HG03103 (cell line): Measurements from ENCODE around the gene DPP8.
"Not testable (repeated sequence)": the region's sequence is repeated elsewhere in the genome, so short reads cannot be mapped to it uniquely, and the experiment has no call there.

Experiments used
- ATAC-seq: cut with Tn5 transposase; IDR thresholded peaks from one replicate; pipeline ENCODE4 v1.9.1; 2021; ENCODE audit warnings: low read depth; ENCODE audit not compliant: unreplicated experiment

The DPP8 gene

DNA sequence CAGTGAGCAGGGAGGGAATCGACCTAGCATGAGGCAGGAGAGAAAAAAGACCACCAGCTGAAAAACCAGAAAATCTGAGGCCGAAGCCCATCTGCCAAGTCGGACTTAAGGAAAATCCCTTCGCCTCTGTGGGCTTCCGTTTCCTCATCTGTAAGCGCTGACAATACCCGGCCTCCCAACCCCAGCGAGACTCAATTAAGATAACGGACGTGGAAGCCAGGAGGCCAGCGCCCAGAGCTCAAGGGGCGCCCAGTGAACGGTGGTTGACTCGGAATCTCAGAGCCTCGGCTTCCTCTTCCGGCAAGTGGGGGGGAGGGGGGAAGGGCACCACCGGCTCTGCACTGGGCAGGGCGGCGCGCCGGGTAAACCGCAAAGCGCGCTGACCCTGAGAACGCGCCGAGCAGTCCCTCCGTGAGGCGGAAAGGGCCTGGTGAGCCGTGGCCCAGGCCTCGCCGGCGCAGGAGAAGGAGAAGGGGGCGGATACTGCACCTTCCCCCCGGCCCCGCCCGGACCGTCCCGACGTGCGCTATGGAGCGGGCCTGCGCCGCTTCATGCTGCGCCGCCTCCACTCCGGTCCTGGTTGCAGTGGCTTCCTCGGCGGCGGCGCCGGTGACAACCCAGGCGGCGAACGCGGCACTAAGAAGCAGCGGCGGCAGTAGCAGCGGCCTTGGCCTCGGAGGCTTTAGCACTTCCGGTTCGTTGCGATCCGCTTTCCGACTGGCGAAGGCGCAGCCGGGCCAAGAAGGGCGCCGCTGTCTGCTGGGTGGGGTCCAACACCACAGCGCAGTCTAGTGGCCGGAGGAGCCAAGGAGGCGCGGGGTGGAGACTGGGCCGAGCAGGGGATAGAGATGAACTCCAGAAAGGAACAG, at the start of gene DPP8:
DPP8 (minus strand) TSS at position 693 of the 869 bp plus-strand sequence. CDS start 5,136 bp downstream, outside the sequence.
- peak; percentile 76 for ATAC-seq

DNA sequence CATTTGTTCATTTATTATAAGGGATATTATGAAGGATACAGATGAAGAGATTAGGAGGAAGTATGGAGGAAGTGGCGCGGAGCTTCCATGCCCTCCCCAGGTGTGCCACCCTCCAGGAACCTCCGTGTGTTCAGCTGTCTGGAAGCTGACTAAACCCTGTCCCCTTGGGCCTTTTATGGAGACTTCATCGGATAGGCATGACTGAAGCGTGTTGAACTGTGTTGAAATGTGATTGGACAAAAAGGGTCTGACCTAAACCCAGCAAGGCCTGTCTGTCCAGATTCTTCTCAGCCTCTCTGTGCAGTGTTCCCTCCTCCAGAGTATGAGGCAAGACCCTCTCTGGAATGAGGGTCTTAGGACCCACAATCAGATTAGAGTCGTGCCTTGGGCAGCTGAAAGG, 44.4 kb upstream of the DPP8 start:
- no peak for ATAC-seq

DNA sequence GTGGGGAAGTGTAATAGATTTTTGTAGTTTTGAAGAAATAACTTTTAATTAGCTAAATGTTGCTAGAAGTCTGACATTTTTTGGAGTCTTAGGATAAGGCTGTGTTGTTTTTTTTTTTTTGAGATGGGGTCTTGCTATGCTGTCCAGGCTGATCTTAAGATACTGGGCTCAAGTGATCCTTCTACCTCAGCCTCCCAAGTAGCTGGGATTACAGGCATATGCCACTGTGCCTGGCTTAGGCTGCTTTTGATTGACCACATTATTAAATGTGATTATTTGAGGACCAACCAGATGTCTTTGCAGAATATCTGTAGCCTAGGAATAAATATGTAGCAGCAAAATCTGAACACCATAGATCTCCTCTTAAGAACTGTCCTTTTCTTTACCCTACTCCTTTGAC, 42.5 kb upstream of the DPP8 start:
- ATAC-seq: no peak

DNA sequence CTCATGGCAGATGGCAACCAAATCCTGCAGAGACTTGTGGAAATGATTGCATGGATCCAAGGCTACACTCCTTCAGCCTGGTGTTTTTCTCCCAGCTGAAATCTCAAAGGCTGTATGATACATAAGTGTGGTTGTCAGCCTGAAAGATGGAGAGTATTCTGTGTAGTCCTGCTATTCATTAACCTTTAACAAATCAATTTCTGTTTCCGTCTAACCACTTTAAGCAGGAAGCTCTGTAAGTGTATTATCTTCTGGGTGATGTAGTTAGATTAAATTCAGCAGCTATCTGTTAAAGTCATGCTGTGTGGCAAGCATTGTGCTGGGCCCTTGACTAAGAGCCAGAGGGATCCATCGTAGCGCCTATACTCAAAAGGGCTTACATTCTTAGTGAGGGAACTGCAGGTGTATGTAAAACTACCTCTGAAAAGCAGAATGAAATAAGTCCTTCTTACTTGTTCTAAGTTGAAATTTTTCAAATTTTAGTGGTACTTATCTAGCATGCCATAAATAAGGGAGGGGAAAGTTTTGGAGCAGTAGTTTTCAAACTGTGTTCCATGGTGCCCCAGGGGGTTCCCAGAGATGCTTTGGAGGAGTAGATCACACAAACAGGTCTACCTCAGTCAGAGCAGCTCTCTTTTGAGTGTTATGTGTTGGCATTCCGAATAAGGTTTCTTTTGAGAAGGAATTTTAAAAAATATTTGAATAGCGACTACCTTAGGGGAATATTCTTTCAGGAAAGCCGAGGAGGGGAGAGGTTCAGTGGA, 41.7 kb upstream of the DPP8 start:
- no peak for ATAC-seq

DNA sequence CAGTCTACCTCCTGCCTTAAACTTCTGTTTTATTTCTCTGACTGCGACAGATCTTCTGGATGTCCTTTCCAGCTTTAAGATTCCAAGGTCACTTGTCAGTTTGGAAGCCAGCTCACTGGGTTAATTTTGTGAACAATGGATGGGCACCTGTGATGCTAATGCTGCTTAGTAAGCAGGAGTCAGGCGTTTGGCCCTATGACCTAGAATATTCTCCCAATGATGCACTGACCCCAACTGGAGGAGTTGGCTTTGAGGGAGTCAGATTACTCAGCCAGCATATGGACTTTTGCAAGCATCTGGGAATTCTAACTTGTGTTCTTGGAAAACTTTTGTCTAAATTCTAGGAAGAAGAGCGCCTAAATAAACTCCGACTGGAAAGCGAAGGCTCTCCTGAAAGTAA, 40.8 kb upstream of the DPP8 start:
- no peak for ATAC-seq

DNA sequence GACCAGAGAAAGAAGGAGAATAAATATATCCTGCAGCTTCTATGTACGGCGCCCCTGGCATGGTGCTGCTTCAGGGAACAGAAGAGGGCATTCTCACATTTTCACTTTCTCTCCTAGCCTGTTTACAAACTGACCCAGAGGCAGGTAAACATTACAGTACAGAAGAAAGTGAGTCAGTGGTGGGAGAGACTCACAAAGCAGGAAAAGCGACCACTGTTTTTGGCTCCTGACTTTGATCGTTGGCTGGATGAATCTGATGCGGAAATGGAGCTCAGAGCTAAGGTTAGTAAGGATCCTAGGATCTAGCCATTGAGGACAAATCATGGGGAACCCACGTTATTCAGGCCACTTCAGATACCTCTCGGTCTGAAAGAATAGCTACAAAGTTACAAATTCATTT, 39.1 kb upstream of the DPP8 start:
- ATAC-seq: no peak

DNA sequence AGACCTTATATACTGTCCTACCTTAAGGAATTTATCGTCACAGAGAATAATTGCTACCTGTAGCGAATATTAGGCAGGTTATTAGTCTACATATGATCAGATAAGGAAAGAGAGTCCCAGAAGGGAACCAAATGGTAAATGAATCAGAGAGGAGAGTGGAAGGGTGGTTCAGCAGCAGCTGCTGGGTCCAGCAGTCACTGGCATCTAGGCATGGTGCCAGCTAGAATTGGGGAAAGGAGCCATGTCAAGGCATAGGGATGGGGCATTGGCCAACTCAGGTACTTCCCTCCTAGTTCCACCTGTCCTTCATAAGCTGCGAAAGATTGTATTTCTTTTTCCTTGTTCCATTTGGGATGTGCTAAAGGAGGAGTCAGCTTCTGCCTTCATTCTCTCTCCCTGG, 36.2 kb upstream of the DPP8 start:
- ATAC-seq: no peak

DNA sequence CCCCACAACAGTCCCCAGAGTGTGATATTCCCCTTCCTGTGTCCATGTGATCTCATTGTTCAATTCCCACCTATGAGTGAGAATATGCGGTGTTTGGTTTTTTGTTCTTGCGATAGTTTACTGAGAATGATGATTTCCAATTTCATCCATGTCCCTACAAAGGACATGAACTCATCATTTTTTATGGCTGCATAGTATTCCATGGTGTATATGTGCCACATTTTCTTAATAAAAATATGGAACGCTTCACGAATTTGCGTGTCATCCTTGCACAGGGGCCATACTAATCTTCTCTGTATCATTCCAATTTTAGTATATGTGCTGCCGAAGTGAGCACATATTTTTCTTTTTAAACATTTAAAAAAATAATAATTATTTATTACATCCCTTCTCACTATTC, 35.4 kb upstream of the DPP8 start:
- ATAC-seq: not testable (repeated sequence)

DNA sequence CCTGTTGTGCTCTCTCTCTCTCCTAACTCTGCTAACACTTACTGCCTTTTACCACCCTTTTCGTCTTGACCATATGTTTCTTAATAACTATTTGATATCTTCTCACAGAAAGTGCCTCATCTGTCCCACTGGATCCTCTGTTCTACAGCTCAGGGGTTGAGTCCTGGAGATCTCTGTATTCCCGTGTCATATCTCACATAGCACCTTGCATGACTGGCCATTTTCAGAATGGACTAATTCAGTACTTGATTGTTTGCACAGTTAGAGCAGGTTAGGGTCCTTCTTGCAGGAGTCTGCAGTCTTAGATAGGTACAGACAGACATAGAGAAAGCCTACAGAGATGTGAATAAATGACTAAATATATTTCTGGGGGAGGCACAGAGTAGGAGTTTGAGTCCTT, 33.7 kb upstream of the DPP8 start:
- ATAC-seq: no peak

DNA sequence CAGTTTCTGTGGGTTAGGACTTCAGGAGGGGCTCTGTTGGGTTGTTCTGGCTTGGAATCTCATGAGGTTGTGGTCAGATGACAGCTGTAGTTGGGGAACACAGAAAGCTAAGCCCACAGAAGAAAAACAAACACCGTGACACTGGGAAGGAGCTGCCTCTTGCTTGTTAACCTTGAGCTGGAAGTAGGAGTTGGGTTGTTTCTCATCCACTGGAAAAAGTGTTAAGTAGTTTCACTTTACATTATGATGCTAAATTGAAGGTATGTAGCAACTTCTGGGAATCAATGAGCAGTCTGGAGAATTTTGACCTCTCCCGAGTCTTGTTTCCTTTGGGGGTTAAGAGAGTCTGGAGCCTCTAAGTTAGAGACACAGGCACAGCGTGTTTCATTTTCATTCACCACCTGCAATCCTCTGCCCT, 33.2 kb upstream of the DPP8 start:
- no peak for ATAC-seq

DNA sequence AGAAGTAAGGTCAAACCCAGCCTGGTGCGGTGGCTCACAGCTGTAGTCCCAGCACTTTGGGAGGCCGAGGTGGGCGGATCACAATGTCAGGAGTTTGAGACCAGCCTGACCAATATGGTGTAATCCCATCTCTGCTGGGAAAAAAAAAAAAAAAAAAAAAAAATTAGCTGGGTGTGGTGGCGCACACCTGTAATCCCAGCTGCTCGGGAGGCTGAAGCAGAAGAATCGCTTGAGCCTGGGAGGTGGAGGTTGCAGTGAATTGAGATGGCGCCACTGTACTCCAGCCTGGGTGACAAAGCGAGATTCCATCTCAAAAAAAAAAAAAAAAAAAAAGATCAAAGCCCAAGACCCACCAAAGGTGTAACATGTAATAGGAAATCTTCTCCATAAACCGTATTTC, 31.8 kb upstream of the DPP8 start:
- ATAC-seq: not testable (repeated sequence)

DNA sequence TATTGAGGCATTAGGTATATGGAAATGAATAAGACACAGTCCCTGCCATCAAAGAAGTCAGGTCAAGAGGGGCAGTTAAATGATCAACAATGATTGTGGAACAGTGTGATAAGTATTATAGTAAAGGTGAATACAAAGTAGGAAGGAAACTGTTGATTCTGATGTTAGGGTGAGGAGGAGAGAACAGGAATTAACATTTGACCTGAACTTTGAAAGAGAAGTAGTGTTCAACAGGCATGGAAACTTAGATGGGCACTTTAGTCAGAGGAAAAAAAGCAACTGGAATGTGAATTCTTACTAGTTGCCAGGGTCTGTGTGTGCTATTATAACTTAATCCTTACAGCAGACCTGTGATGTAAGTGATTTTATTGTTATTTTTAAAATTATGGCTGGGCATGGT, 30.4 kb upstream of the DPP8 start:
- no peak for ATAC-seq

DNA sequence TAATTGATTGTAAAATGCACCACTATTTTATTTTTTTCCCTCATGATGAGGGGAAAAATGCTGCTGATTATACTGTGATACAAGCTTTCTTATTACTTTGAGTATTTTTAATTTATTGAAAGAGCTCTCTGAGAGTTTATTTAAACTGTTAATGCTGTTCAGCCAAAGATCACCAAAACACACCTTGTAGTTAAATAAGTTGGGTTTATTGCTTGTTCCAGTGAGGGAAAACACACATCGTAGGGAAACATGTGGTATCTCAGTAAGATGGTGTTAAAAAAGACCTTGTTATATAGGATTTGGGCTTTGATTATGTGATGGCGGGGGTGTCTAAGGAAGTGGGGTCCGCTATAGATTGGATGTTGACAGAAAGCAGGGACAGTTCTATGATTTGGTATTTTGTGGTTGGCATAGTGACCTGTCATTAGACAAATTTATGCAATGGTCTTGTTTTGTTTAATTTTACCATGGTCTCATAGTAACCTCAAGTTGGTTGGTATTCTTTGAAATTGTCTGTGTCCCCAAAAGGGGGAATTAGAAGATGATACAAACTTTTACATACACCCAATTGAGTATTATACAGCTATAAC, 23.8 kb upstream of the DPP8 start:
- no peak for ATAC-seq

DNA sequence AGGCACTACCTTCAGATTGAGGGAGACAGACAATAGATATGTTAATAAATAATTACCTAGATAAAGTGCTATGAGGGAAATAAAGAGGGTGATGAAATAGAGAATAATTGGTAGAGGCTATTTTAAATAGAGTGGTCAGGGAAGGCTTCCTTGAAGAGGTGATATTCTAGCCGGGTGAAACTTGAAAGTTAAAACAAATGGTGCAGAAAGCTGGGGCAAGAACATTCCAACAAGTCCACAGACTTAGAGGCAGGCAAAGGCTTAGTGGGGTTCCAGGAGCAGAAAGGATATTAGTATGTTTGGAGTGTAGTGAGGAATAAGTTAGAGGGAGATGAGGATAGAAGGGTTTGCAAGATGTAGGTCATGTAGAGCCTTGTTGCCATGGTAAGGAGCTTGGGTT, 22.8 kb upstream of the DPP8 start:
- no peak for ATAC-seq

DNA sequence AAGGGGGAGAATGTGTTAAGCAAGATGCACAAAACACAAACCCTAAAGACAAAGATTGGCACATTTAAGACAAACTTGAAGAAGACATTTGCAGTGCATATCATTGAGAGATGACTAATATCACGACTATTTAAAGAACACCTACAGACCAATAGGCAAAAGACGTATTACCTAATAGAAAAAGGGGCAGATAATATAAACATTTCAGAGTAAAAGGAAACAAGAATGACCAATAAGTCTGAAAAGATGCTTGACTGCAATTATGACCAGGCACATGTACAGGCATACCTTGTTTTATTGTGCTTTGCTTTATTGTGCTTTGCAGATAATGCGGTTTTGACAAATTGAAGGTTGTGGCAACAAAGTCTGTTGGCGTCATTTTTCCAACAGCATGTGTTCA, 17.7 kb upstream of the DPP8 start:
- no peak for ATAC-seq

DNA sequence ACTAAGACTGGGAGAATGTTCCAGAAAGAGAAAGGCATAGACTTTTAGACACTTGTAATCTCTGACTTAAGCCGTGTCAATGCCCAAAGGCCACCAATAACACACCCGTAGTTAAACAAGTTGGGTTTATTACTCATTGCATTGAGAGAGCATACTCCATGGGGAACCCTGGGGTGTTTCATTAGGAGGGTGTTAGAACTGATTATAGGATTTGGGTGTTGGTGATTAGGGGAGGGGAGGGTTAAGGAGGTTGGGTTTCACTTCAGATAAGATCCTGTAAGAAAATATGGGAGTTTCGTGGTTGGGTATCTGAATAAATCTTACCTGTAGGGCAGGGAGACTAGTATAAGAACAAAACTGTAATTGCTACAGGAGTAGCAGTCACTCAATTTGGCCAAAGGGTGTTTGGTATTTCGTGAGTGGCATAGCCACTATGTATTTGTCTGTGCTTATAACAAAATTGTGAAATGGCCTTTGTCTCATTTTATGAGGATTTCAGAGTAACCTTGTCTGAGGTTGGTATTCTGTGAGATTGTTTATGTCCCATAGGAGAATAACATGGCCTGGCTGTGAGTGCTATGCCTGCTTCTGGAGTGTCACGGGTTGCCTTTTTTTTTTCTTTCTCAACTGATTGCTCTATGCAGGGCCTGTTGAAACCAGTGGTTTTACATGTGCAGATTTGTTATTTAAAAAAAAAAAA, 15.7 kb upstream of the DPP8 start:
- no peak for ATAC-seq

DNA sequence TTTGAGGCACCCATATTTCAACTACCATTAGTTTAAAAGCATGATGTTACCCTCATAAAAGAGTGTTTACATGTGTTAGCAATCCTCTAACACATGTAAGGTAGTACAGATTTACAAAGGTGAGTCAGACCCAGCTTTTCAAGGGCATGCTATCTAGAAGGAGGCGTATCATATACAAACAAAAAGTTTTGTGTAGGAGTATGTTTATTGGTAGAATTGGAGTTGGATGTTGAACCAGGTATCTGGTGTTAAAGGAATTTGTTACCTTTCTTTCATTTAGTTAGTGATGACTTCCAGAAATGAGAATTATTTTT, 15.2 kb upstream of the DPP8 start:
- ATAC-seq: no peak

DNA sequence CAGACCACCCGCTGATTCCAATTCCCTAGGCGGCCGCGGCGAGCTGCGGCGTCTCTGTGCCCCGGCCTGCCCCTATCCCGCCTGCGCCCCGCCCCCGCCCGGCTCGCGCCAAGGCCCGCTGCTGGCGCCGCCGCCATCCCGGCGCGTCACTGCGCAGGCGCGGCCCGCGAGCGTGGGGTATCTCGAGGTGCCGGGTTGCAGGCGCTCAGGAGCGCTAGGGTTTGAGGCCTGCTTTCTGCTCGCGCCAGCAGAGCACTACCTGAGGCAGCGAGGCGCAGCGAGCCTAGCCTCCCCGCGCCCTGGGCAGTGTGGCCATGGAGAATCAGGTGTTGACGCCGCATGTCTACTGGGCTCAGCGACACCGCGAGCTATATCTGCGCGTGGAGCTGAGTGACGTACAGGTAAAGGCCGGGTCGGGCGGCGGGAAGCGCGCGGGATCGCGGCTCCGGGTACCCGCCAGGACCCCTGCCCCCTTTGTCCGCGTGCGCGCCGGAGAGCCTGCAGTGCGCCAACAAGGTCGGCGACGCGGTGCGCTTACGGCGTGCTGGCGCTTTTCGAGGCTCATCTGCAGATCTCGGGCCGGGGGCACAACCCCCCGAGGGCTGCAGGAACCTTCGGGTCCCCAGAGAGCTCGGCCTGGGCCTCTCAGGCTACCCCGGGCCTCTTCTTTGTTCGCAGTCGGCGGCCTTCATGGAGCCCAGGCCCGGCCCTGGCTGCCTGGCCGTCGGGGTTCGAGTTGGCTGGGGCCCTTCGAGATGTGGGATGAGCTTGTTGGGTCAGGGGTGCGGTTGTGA, 13.0 kb upstream of the DPP8 start, which contains the start of gene HACD3:
HACD3 (plus strand) TSS at position 146 of the 794 bp plus-strand sequence; CDS start at position 315, 169 bp downstream.
- ATAC-seq: peak; percentile 73

DNA sequence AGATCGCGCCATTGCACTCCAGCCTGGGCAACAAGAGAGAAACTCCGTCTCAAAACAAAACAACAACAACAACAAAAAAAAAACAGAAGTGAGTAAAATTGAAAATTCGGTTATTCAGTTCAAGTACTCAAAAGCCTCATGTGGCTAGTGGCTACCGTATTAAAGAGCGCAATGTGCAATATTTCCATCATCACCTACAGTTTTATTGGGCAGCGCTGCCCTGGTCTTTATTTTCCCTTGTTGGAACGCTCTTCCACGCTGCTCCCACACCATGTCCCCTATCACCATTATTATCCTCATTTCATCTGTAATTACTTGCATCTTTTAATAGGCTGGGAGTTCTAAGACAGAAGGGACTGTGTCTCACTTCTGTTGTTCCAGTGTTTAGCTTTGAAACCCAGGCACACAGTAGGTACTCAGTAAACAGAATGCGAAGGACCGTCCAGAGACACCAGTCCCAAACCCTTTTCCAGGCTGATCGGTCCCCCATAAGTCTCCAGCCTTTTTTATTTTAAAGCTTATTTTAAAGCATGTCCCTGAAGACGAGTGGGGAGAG, 12.4 kb upstream of the DPP8 start:
- no peak for ATAC-seq
